Measurements from ENCODE around the gene UMODL1.

Gene UMODL1

GRCh38 chr21:42071146-42071737, at the start of gene UMODL1:
Gene UMODL1 (plus strand): TSS chr21:42071317. CDS start chr21:42071317, 0 bp downstream.
- DNase-seq = no peak

- no peak for DNase-seq
Observed at GRCh38 chr21:42021371-42022090, 49.6 kb upstream of the UMODL1 start.

- no peak for DNase-seq
Observed at GRCh38 chr21:42022091-42022430, 49.1 kb upstream of the UMODL1 start.

- no peak for DNase-seq
Observed at GRCh38 chr21:42022906-42023305, 48.2 kb upstream of the UMODL1 start.

- no peak for DNase-seq
Observed at GRCh38 chr21:42025376-42026081, 45.6 kb upstream of the UMODL1 start.

- no peak for DNase-seq
Observed at GRCh38 chr21:42026082-42026435, 45.1 kb upstream of the UMODL1 start.

- DNase-seq = no peak
Observed at GRCh38 chr21:42027085-42027821, 43.9 kb upstream of the UMODL1 start.

- no peak for DNase-seq
Observed at GRCh38 chr21:42027822-42028765, 43.0 kb upstream of the UMODL1 start.

- DNase-seq = no peak
Observed at GRCh38 chr21:42028766-42029425, 42.2 kb upstream of the UMODL1 start.

- DNase-seq = no peak
Observed at GRCh38 chr21:42030311-42030710, 40.8 kb upstream of the UMODL1 start.

GRCh38 chr21:42031241-42031640, 39.9 kb upstream of the UMODL1 start:
- DNase-seq = no peak

GRCh38 chr21:42031816-42032215, 39.3 kb upstream of the UMODL1 start:
- DNase-seq = no peak

GRCh38 chr21:42032266-42032665, 38.9 kb upstream of the UMODL1 start:
- DNase-seq = no peak

- DNase-seq = no peak
Observed at GRCh38 chr21:42032968-42033367, 38.1 kb upstream of the UMODL1 start.

- DNase-seq = no peak
Observed at GRCh38 chr21:42036313-42036712, 34.8 kb upstream of the UMODL1 start.

- DNase-seq = no peak
Observed at GRCh38 chr21:42037516-42037915, 33.6 kb upstream of the UMODL1 start.

GRCh38 chr21:42037943-42038342, 33.2 kb upstream of the UMODL1 start:
- DNase-seq = no peak

GRCh38 chr21:42038393-42038792, 32.7 kb upstream of the UMODL1 start:
- no peak for DNase-seq

GRCh38 chr21:42038826-42039425, 32.2 kb upstream of the UMODL1 start:
- no peak for DNase-seq

GRCh38 chr21:42039470-42039901, 31.6 kb upstream of the UMODL1 start:
- no peak for DNase-seq

GRCh38 chr21:42039911-42040351, 31.2 kb upstream of the UMODL1 start:
- no peak for DNase-seq
